ENCODE data around the gene STXBP5L. TPM values are rescaled to one million over a fixed set of nuclear protein-coding genes. Genes with fewer than 3 reads are reported as not detected.
A peak's percentile ranks its signal among the peaks of the same experiment; 100 is the strongest.

Gene STXBP5L
- total RNA-seq, 1 experiment from 2014 or later = 5.9 TPM

DNA sequence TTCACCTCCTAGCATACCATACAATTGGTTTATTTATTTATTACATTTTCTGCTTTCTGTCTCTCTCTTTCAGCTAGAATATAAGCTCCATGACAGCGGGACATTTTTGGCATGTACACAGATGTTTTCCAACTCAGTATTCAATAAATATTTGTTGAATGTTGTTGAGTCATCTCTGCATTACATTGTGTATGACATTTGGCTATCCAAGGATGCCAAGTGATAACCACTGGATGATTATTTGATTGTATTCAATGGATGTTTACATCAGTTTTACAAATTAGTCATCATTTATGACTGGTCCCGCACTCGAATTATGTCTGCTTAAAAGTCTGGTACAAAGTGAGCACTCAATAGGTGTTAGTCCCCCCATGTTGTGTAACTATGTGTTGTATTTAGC is 49.5 kb upstream of the STXBP5L start:
- H3K4me1 Mint-ChIP-seq = peaks cover 22% of the 10 kb centered on the region
- ChIA-PET CTCF (no interaction called here), POLR2A (no interaction called here)
- ATAC-seq = no peak
- no peak for TF ChIP-seq ZNF263 (CRISPR knock-in tag; IDR thresholded peaks at IDR 0.05; ENCODE audit: low read depth)
- no peak overlapping the region for H3K27ac Mint-ChIP-seq
- H3K36me3 Mint-ChIP-seq = no peaks in the 10 kb centered on the region
- no peak for DNase-seq (ENCODE audit: low spot score)
- no peaks in the 10 kb centered on the region for H3K9me3 Mint-ChIP-seq
- no peaks in the 10 kb centered on the region for H3K27me3 Mint-ChIP-seq (ENCODE audit: low read depth)
- no peak overlapping the region for H3K4me3 Mint-ChIP-seq

DNA sequence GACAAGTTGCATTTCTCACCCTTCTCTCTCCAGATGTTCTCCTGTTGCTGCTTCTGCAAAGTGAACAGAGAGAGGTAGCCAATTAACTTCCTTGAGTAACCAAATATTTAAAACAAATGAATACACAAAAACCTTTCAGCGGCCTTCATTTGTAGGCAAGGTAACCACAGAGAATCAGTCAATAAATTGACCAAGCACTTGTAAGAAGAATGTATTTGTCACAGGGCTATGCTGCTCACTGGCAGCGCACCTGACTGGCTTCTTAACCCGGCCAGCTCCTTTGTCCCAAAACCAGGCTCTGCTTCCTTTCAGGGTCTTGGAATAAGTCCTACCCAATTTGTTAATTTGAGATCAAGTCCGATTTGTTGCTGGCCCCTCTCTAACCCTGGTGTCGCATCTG is 43.5 kb upstream of the STXBP5L start:
- Mint-ChIP-seq H3K36me3 (no peaks in the 10 kb centered on the region), H3K9me3 (peaks cover 4% of the 10 kb centered on the region), H3K27me3 (ENCODE audit: low read depth) (no peaks in the 10 kb centered on the region), H3K4me1 (peaks cover 14% of the 10 kb centered on the region), H3K4me3 (no peak overlapping the region), H3K27ac (no peak overlapping the region)
- CTCF ChIA-PET = no interaction called here
- POLR2A ChIA-PET = no interaction called here
- TF ChIP-seq ZNF671 (CRISPR knock-in tag; IDR thresholded peaks at IDR 0.05) (no peak), ATF3 (CRISPR knock-in tag; conservative IDR thresholded peaks at IDR 0.05) (no peak), ZBTB21 (CRISPR knock-in tag; IDR thresholded peaks at IDR 0.05; ENCODE audit: borderline replicate concordance) (no peak), FOXK1 (CRISPR knock-in tag; IDR thresholded peaks at IDR 0.05) (no peak), ERG (CRISPR knock-in tag; IDR thresholded peaks at IDR 0.05) (no peak)
- TF ChIP-seq, protein P1, sequence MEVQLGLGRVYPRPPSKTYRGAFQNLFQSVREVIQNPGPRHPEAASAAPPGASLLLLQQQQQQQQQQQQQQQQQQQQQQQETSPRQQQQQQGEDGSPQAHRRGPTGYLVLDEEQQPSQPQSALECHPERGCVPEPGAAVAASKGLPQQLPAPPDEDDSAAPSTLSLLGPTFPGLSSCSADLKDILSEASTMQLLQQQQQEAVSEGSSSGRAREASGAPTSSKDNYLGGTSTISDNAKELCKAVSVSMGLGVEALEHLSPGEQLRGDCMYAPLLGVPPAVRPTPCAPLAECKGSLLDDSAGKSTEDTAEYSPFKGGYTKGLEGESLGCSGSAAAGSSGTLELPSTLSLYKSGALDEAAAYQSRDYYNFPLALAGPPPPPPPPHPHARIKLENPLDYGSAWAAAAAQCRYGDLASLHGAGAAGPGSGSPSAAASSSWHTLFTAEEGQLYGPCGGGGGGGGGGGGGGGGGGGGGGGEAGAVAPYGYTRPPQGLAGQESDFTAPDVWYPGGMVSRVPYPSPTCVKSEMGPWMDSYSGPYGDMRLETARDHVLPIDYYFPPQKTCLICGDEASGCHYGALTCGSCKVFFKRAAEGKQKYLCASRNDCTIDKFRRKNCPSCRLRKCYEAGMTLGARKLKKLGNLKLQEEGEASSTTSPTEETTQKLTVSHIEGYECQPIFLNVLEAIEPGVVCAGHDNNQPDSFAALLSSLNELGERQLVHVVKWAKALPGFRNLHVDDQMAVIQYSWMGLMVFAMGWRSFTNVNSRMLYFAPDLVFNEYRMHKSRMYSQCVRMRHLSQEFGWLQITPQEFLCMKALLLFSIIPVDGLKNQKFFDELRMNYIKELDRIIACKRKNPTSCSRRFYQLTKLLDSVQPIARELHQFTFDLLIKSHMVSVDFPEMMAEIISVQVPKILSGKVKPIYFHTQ (CRISPR knock-in tag; IDR thresholded peaks at IDR 0.05) = no peak
- ATAC-seq = no peak; the same call in 1 of the 2 replicates
- DNase-seq (ENCODE audit: low spot score) = no peak

- CTCF ChIA-PET = no interaction called here
- H3K9me3 Mint-ChIP-seq = peaks cover 6% of the 10 kb centered on the region
- H3K36me3 Mint-ChIP-seq = no peaks in the 10 kb centered on the region
- no peak for TF ChIP-seq E2F5 (CRISPR knock-in tag; IDR thresholded peaks at IDR 0.05)
- no peaks in the 10 kb centered on the region; the same call in 1 of the 2 replicates for H3K27me3 Mint-ChIP-seq (ENCODE audit: low read depth)
- H3K4me3 Mint-ChIP-seq = no peak overlapping the region
- ATAC-seq (peak; percentile 57; the same call in 1 of the 2 replicates), DNase-seq (ENCODE audit: low spot score) (no peak)
- H3K4me1 Mint-ChIP-seq = peaks cover 33% of the 10 kb centered on the region
- H3K27ac Mint-ChIP-seq = no peak overlapping the region; the same call in 1 of the 2 replicates
- POLR2A ChIA-PET = no interaction called here
Measured at GRCh38 chr3:120875507-120875906, 32.5 kb upstream of the STXBP5L start.

DNA sequence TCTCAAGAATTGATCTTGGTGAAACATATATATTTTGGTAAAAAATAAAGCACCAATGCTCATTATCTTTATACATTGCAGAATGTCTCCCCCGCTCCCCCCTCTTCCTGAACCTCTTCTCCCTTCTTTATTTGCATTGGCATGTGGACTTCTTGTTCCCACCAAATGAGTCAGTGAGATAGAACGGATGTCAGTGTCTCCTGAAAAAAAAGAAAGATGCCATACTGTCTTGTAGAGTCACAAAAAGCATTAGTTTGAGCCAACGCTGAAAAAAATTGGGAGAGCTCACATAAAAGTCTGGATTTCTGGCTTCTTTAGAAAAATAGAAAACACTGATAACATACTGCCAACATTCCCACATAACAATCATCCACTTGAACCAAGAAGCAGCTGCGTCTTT is 32.0 kb upstream of the STXBP5L start:
- no peak for DNase-seq (ENCODE audit: low spot score)
- H3K27ac Mint-ChIP-seq = peak overlapping the region; percentile 84
- CTCF ChIA-PET = interaction anchor here (0.9 kb wide), 1 partner anchor 81 kb away, joined by 3 read pairs; no protein-coding TSS in a partner anchor
- H3K4me1 Mint-ChIP-seq = peaks cover 34% of the 10 kb centered on the region
- H3K4me3 Mint-ChIP-seq = no peak overlapping the region
- H3K9me3 Mint-ChIP-seq = peaks cover 6% of the 10 kb centered on the region
- ATAC-seq = peak; percentile 71
- no peaks in the 10 kb centered on the region for H3K36me3 Mint-ChIP-seq
- H3K27me3 Mint-ChIP-seq (ENCODE audit: low read depth) = no peaks in the 10 kb centered on the region; the same call in 1 of the 2 replicates
- POLR2A ChIA-PET = no interaction called here
- TF ChIP-seq ESRRA (CRISPR knock-in tag; IDR thresholded peaks at IDR 0.05; ENCODE audit: borderline replicate concordance) = no peak
- TF ChIP-seq CBFB (CRISPR knock-in tag; IDR thresholded peaks at IDR 0.05; ENCODE audit: low read depth) = no peak
- TF ChIP-seq ZNF263 (CRISPR knock-in tag; IDR thresholded peaks at IDR 0.05; ENCODE audit: low read depth) = no peak
- TF ChIP-seq ZNF416 (CRISPR knock-in tag; IDR thresholded peaks at IDR 0.05) = no peak
- TF ChIP-seq OVOL2 (CRISPR knock-in tag; IDR thresholded peaks at IDR 0.05; ENCODE audit: borderline replicate concordance) = no peak
- TF ChIP-seq ZNF425 (CRISPR knock-in tag; conservative IDR thresholded peaks at IDR 0.05) = no peak
- TF ChIP-seq IRF2 (CRISPR knock-in tag; IDR thresholded peaks at IDR 0.05; ENCODE audit: borderline replicate concordance, low read depth) = no peak
- no peak for TF ChIP-seq ZNF121 (CRISPR knock-in tag; IDR thresholded peaks at IDR 0.05)
- no peak for TF ChIP-seq PRRX2 (CRISPR knock-in tag; IDR thresholded peaks at IDR 0.05)
- TF ChIP-seq ETV6 (CRISPR knock-in tag; IDR thresholded peaks at IDR 0.05) = no peak
- no peak for TF ChIP-seq NR2C2 (CRISPR knock-in tag; IDR thresholded peaks at IDR 0.05)
- TF ChIP-seq TEAD1 (CRISPR knock-in tag; IDR thresholded peaks at IDR 0.05) = no peak
- no peak for TF ChIP-seq JUN (CRISPR knock-in tag; IDR thresholded peaks at IDR 0.05)
- TF ChIP-seq RELA (CRISPR knock-in tag; IDR thresholded peaks at IDR 0.05; ENCODE audit: borderline replicate concordance) = no peak
- TF ChIP-seq FOXP1 (CRISPR knock-in tag; IDR thresholded peaks at IDR 0.05; ENCODE audit: borderline replicate concordance) = no peak

All from WTC11 (cell line).